Stimulated activated CD4-positive, alpha-beta T cell treated with anti-CD3 and anti-CD28 coated beads, TNF-alpha, amount 100 ng/mL, for 48 hours (primary cell): ENCODE results near the gene CD6.
"Not testable (repeated sequence)": the region's sequence is repeated elsewhere in the genome, so short reads cannot be mapped to it uniquely, and the experiment has no call there.

ENCODE experiments used
- DNase-seq, 3 donors: peaks; one replicate each; pipeline ENCODE4 v3.0.0-alpha.2; 2020; ENCODE audit warnings: low read depth in 3 of 3

Gene CD6

GRCh38 chr11:60953781-60954180 lies 17.7 kb upstream of the CD6 start:
- no peak for DNase-seq

GRCh38 chr11:60954421-60954820 lies 17.1 kb upstream of the CD6 start:
- DNase-seq = no peak

- DNase-seq = no peak
Measured at GRCh38 chr11:60955571-60955970, 15.9 kb upstream of the CD6 start.

GRCh38 chr11:60957188-60957587 lies 14.3 kb upstream of the CD6 start:
- DNase-seq = no peak

GRCh38 chr11:60959431-60959830 lies 12.0 kb upstream of the CD6 start:
- DNase-seq = no peak

- no peak for DNase-seq
Measured at GRCh38 chr11:60960405-60960804, 11.1 kb upstream of the CD6 start.

- no peak for DNase-seq
Measured at GRCh38 chr11:60964801-60965200, 6.7 kb upstream of the CD6 start.

GRCh38 chr11:60966890-60967289 lies 4.6 kb upstream of the CD6 start:
- DNase-seq = no peak

- no peak for DNase-seq
Measured at GRCh38 chr11:60968223-60968622, 3.3 kb upstream of the CD6 start.

GRCh38 chr11:60970369-60970774 lies 1.1 kb upstream of the CD6 start:
- DNase-seq = peak in 2 of 3 donors; percentile 72 to 81

GRCh38 chr11:60970890-60971289 lies 590 bp upstream of the CD6 start:
- DNase-seq = no peak

- DNase-seq = no peak
Measured at GRCh38 chr11:60972182-60973030, 926 bp downstream of the CD6 start.

- no peak for DNase-seq
Measured at GRCh38 chr11:60973699-60974098, 2.2 kb downstream of the CD6 start.

- not testable (repeated sequence) for DNase-seq
Measured at GRCh38 chr11:60974316-60974715, 2.8 kb downstream of the CD6 start.

GRCh38 chr11:60974726-60975125 lies 3.2 kb downstream of the CD6 start:
- no peak for DNase-seq

- DNase-seq = no peak
Measured at GRCh38 chr11:60977224-60977623, 5.7 kb downstream of the CD6 start.

- DNase-seq = no peak
Measured at GRCh38 chr11:60977836-60978235, 6.4 kb downstream of the CD6 start.

- DNase-seq = peak; percentile 68 to 78 (median 78)
Measured at GRCh38 chr11:60978546-60979380, 7.3 kb downstream of the CD6 start.

GRCh38 chr11:60981515-60981914 lies 10.0 kb downstream of the CD6 start:
- no peak for DNase-seq

- DNase-seq = no peak
Measured at GRCh38 chr11:60982184-60982583, 10.7 kb downstream of the CD6 start.

GRCh38 chr11:60984149-60984548 lies 12.7 kb downstream of the CD6 start:
- DNase-seq = no peak

GRCh38 chr11:60984636-60985035 lies 13.2 kb downstream of the CD6 start:
- no peak for DNase-seq

GRCh38 chr11:60985501-60985900 lies 14.0 kb downstream of the CD6 start:
- no peak for DNase-seq
